HG02623 (cell line): ENCODE data around the gene TIPRL.

Experiments
- ATAC-seq: cut with Tn5 transposase; IDR thresholded peaks from one replicate; pipeline ENCODE4 v1.9.1; 2021; ENCODE audit warnings: moderate library complexity; ENCODE audit not compliant: unreplicated experiment

The TIPRL gene

DNA sequence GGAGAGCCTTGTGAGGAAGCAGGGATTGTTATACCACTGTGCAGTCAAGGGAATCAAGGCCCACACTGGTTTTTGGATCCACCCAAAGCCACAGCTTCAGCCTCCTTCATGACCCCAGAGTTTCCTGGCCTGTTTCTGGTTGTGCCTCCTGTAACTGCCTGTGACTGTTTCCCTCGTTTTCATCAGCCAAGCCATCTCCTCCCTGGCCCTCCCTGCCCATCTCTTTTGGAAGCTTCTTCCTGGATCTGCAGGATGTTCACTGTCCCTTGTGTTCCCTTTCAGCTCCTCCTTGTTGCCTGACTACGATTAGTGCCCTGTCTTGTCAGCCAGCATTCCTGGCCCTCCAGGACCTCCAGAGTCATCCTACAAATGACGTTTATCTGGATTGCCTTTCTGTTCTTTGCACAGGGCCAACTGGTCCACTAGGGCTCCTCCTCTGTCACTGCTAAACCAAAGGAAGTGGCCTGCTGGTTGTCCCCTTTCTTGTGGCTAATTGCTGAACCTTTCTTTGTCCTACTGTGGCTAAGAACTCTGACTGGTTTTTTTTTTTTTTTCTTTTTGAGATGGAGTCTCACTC lies 65.0 kb downstream of the TIPRL start:
- ATAC-seq = no peak

DNA sequence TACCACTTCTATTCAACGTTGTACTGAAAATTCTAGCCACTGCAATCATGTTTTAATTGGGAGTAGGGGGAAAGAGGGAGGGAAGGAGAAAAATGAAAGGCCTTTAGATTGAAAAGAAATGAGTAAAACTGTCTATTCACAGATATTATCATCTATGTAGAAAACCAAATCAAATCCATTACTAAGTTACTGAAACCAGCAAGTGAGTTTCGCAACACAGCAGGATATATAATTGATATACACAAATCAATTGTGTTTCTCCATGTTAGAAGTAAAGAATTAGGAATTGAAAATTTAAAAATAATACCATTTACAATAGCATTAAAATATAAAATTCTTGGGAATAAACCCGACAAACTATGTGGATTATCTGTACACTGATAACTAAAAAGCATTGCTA lies 66.3 kb downstream of the TIPRL start:
- no peak for ATAC-seq

DNA sequence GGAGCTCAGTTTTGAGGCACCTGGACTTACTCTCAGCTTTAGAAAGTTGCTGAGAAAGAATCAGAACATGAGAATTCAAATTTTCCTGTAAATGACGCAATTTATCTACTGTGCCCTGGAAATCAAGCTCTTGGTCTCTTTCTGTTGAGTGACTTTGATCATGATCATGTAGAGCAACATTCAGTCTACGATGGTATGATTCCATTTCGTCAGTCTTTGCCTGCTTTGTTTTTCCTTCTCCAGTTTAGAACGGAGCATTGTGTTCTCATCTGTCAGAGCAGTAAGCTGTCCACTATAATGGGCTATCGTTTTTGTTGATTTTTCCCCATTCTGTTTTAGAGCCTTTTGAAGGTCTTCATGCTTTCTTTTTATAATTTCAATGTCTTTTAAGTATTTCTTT lies 67.7 kb downstream of the TIPRL start:
- no peak for ATAC-seq
